HG03521 (cell line): ENCODE data around the gene RAI14.

Source experiments
- ATAC-seq: cut with Tn5 transposase; IDR thresholded peaks from one replicate; pipeline ENCODE4 v1.9.1; 2021; ENCODE audit warnings: mild to moderate bottlenecking, moderate library complexity; ENCODE audit not compliant: unreplicated experiment

The RAI14 gene

DNA sequence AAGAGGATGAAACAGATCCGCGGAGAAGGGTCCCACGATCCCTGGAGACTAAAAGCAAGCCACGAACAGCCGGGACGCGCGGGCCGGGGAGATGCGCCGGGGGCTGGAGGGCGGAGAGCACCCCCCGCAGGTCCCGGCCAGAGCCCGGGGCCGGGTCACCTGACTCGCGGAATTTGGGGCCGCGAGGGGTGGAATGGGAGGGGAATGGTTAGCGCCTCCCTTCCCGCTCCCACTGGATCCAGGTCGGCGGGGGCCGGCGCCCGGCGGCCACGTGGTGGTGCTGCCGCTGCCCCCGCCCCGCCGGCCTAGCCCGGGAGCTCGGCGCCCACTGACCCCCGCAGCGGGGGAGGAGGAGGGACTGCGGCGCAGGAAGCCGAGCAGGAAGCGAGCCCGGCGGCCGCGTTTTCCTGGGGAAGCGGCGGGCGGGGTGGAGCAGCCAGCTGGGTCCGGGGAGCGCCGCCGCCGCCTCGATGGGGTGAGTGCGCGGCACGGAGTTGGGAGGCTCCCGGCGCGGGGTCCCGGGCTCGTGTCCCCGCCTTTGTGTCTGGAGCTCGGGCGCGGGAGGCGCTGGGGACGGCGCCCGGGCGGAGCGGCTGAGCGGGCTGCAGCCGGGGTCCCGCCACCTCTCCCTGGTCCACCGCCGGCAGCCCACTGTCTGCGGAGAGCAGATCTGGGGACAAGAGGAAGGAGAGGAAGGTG lies at the start of gene RAI14:
RAI14 (plus strand) TSS at position 328 of the 699 bp plus-strand sequence. CDS start 30,592 bp downstream, outside the sequence.
- ATAC-seq, result no peak

- ATAC-seq, result no peak
Observed at GRCh38 chr5:34608368-34608767, 47.8 kb upstream of the RAI14 start.

DNA sequence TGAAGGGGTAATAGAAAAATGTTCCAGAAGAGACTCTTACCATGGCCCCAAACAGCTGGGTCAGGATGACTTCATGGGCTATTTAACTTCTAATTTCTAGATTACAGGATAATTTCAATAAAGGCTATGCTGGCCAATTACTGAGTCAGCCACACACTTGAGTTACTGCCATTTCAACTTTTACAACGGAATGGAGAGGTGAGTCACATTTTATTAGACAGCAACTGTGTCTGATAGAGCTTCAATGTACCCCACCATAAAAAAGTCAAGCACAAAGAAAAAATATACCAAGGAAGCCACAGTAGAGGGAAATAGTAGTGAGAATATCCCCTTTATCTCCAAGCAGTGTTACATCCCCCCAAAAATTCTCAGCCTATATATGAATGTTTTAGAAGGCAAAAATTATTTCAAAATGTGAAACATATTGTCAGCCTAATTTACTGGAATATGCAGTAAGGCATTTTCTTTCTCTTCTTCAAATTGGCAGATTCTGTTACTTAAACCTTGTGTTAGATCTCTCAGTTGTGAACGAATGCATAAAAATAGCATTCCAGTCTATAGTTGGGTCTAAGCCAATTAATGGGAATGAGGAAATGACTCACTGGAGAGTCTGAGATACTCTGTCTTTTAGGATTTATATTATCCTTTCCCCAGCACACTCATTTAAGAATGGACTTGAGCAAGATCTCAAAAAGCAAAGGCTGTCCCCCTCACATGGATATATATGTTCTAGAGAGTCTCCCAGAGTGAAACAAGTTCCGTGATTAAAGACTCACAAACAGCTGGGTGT lies 47.1 kb upstream of the RAI14 start:
- ATAC-seq, result no peak

- ATAC-seq, result no peak
Observed at GRCh38 chr5:34609951-34610441, 46.1 kb upstream of the RAI14 start.

DNA sequence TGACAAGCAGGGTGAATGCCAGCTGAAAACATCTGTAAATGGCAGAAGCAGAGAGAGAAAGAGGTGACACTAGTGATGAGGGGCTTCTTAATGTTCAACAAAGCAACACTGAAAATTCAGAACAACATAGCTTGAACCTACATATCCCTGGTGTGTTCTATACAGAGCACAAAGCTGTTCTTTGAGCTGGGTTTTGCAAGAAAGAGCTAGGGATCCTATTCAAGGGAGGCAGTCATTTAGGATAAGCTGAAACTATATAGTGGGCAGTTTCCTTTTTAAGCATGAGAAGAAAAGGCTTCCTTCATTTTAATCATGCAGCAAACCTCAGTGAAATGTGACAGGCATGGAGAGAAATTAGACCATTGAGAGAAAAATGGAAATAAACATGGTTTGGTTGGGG lies 45.6 kb upstream of the RAI14 start:
- no peak for ATAC-seq

- no peak for ATAC-seq
Observed at GRCh38 chr5:34611464-34612415, 44.4 kb upstream of the RAI14 start.

DNA sequence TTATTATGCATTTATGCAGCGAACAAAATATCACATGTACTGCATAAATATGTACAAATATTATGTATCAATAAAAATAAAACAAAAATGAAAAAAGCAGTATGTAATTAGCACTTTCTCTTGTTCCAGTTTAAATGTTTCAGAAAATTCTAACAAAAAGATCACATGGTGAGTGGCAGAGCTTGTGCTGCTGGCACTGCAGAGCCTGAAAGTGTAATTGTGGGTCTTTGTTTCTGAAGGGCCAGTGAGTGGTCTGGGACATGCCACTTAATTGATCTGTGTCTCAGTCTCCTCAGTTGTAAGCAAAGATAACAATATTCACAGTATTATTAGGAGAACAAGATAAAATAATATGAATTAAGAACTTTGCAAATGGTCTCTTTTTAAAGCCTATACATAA lies 39.5 kb upstream of the RAI14 start:
- no peak for ATAC-seq

DNA sequence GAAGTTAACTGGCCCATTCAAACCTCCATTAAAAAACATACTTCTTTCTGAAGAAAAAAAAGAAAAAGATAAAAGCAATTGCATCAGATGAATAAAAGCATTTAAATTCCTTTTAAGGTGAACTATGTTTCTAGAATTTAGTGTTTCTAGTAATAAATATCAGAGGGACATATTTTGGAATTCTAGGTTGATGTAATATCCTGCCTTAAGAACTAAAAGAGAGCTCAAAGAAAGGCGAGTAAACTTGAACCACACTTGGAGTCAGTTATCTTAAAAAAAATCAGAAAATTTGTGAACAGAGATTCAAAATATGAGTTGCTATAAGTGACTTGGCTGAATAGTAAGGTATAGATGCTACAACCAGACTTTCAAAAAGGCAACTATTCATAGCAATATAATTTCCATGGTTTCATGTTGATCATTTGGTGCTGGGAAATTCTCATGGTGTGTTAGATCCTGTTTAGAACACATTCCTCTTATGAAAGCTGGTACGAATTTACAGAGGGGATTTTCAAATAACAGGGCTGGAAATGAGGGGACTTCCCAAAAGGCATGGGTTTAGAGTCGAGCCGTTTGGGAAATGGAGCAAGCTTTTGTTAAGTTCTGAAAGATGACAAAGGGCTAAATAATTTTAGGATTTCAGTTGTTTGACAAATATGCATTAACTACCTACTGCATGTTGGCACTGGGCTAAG lies 37.6 kb upstream of the RAI14 start:
- ATAC-seq, result no peak

DNA sequence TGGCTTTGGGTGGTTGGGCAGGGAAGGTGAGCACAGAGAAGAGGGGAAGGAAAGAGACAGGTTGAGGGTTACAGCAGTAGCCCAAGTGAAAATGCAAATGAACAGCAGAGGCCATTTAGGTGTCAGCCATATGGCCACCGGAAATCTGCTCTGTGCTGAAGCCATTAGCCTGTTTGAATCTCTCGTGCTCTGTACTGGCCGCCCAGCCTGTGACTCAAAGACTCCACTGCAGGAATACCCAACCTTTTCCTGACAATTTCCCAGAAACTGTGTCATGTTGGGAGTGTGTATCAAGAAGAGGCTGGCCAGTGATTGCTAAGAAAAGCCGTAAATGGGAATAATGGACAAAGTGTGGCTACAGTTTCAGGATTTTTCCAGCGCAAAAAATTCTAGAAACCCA lies 35.9 kb upstream of the RAI14 start:
- ATAC-seq, result no peak

GRCh38 chr5:34621277-34622097 lies 34.6 kb upstream of the RAI14 start:
- no peak for ATAC-seq

DNA sequence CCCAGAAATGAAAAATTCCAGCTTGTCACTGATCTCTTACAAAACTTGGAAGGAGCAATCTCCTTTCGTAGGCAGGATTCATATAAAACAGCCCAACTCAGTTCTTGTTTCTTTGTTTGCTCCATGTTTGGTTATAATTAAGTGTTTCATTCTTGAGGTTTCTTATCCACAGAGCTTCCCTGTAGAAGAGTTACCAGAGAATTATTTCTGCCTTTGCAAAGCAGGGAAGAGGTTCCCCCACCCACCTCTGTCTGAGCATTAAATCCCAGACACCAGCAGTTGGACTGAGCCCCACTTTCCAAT lies 34.1 kb upstream of the RAI14 start:
- no peak for ATAC-seq

- ATAC-seq, result no peak
Observed at GRCh38 chr5:34624691-34625090, 31.4 kb upstream of the RAI14 start.

GRCh38 chr5:34625246-34625645 lies 30.9 kb upstream of the RAI14 start:
- no peak for ATAC-seq

DNA sequence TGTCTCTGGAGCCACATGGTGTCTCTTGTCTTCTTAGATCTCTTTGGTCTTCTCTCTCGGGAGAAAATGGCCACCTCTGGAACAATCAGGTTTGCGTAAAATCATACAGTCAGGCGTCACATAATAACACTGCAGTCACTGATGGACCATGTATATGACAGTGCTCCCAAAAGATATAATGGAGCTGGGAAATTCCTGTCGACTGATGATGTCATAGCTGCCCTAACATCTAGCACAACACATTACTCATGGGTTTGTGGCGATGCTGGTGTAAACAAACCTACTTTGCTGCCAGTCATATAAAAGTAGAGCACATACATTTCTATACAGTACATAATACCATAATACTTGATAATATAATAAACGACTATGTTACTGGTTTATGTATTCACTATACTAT lies 30.1 kb upstream of the RAI14 start:
- ATAC-seq, result no peak

- no peak for ATAC-seq
Observed at GRCh38 chr5:34626751-34627150, 29.4 kb upstream of the RAI14 start.

DNA sequence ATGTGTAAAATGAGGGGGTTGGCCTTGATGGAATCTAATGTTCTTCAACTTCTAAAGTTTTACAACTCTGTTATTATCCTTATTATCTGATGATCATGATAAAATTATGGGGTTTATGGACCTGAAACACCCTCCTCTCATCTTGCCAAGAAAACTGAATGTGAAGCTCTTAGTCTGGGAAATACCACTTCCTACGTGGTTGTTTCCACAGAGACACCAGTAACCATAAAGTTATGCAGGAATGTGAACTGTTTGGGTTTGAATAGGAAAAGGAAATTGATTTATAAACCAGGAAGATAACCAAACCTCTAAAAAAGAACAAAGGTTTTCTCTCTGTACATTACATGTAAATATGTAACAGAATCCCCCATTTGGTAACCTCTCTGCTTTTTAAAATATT lies 28.3 kb upstream of the RAI14 start:
- ATAC-seq, result no peak

- ATAC-seq, result no peak
Observed at GRCh38 chr5:34628373-34628772, 27.8 kb upstream of the RAI14 start.

- ATAC-seq, result no peak
Observed at GRCh38 chr5:34630596-34630995, 25.5 kb upstream of the RAI14 start.

DNA sequence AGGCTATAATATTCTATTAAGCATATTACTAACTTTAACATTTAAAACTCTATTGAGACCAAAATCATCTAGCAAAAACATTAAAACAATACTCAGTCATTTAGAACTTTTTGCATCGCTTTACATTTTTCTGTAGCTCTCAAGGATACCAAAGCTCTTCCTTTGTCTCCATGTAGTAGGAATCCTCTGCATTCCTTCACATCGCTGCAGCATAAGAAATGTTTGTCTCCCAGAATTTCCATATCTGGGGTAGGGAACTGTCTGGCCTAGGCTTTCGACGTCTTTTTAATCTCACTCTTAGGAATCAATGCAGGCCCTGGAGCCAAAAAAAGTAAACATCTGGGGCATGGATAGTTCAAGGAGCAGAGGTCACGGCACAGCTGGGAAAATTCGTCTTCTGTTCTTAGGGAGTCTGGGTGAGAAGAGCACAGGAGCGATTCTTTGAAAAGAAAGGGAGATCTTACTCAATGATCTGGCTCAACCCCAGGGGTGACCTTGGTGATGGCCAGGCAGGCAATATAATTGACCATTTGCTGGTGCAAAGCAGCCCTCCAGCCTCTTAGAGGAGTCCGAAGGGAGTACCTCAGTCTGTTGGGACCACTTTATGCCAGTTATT lies 23.2 kb upstream of the RAI14 start:
- no peak for ATAC-seq
